ENCODE measurements around the gene ATG5.

The ATG5 gene

GRCh38 chr6:106215608-106216007, 110.0 kb downstream of the ATG5 start:
- no peak for DNase-seq

DNA sequence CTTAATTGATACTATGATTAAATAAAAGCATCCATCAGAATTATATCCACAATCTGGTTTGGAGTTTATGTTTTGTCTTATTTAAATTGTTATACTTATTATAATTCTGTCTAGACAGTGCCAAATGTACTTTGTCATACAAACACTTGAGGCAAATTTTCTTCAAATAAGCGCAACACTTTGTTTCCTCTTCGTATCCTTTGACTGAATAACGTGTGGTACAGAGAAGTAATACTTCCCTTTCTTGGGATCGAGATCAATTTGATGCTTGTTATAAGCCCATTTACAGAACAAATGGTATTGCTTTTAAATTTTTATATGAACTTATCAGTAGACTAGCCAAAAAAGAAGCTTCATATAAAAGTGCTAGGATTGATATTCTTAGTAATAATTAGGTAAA, 111.0 kb downstream of the ATG5 start:
- DNase-seq: no peak

DNA sequence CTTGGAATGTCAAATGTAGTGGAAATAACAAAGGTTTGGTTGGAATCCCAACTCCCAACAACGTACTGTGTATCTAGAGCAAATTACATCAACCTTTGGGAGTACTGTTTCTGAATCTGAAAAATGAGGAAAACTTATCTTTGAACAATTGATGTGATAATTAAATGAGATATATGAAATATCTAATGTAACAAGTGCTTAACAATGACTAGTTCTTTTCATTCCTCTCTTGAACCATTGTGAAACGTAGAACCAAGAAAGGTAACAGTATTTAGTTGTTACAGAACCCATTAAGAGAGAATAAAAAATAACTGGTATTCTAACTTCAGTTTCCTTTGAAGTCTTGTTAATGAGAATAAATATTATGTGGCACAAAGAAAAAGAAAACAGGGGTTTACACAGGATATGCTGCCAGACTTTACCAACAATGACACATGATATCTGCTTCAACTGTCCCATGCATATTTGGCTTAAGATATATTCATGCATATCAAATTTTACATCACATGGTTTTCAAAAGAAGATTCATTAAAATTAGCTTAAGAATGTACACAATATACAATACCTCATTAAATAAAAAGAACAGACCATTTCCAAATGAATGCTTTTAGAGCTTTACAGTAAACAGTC, 111.8 kb downstream of the ATG5 start:
- no peak for DNase-seq

DNA sequence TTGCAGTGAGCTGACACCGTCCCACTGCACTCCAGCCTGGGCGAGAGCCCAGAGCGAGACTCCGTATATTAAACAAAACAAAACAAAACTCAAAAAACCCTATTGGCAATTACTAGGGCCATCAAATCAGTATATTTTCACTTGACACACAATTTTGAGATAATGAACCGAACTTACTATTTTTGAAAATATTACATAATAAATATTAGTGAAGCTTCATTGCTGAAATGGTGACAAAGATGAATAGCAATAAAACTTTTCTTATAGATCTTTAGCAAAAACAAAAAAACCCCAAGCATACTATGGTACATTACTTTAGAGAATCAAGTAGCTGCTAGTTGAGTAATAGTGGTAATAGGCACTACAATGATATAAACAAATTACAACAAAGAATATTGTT, 113.0 kb downstream of the ATG5 start:
- no peak for DNase-seq

GRCh38 chr6:106206905-106207304, 118.7 kb downstream of the ATG5 start:
- no peak for DNase-seq

- no peak for DNase-seq
Measured at GRCh38 chr6:106204961-106205360, 120.6 kb downstream of the ATG5 start.

- DNase-seq: no peak
Measured at GRCh38 chr6:106199998-106200397, 125.6 kb downstream of the ATG5 start.

- DNase-seq: no peak
Measured at GRCh38 chr6:106199331-106199730, 126.2 kb downstream of the ATG5 start.

DNA sequence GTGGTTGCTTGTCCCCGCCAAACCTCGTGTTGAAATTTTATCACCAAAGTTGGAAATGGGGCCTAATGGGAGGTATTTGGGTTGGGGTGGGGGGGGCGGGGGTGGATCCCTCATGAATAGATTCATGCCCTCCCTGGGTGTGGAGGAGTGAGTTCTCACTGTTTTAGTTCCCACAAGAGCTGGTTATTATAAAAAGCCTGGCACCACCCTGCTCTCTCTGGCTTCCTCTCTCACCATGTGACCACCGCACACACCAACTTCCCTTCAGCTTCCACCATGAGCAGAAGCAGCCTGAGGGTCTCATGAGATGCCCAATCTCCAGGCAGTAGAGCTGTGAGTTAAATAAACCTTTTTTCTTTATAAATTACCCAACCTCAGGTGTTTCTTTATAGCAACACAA, 128.1 kb downstream of the ATG5 start:
- DNase-seq: no peak

GRCh38 chr6:106194949-106195921, 130.3 kb downstream of the ATG5 start:
- DNase-seq: no peak

GRCh38 chr6:106192824-106193223, 132.7 kb downstream of the ATG5 start:
- DNase-seq: no peak

DNA sequence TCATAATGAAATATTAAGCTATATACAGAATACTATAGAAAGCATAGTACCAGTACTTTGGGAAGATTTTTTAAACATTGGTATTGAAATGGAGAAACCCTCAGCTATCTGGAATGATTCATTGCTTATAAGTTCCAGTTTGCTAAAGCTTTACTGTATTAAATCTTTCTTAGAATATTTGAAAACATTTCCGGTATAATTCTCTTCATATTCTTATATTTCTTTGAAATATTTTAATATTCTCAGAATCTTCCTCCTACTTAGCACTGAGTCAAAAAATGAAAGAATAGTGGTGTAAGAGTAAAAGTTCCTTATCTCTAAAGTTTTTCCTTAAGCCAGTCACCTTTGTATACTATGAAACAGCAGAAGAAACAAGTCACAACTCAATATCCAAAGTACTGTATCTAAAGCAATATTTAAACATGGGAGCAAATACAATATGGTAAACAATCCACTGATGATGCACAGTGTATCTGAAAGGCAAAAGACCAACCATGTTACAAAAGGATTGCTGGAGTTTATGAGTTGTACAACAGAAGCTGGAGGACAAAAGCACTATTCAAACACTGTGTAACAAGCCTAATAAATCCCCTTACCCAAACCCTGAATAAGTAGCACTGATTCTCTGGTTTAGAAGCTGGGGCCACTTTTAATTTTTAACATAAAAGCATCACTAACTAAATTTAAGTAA, 137.3 kb downstream of the ATG5 start:
- no peak for DNase-seq

DNA sequence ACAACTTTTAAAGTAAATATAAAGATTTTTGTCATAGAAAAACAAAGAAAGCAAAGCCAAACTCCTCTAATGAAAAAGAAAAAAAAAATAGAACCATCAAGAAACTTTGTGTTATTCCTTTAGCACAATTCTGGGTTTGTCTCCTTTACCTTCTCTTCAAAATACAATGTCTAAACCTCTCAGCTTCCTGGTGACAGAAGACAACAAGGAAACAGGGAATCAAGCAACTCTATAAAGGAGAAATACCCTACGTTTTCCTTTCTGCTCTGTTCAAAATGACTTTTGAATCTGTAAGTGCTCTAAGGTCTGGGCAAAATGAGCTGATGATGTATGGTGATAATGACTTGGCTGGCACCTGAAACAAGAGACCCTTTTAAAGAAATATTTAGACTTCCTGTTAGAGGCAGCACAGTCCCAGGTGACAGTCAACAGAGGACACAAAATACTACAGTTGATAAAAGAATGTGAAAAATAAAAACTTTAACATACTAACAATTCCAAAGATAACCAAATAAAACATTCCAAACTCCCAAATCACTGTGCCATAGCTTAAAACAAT, 138.1 kb downstream of the ATG5 start:
- no peak for DNase-seq

- DNase-seq: no peak
Measured at GRCh38 chr6:106186714-106187113, 138.8 kb downstream of the ATG5 start.

GRCh38 chr6:106186172-106186571, 139.4 kb downstream of the ATG5 start:
- no peak for DNase-seq

DNA sequence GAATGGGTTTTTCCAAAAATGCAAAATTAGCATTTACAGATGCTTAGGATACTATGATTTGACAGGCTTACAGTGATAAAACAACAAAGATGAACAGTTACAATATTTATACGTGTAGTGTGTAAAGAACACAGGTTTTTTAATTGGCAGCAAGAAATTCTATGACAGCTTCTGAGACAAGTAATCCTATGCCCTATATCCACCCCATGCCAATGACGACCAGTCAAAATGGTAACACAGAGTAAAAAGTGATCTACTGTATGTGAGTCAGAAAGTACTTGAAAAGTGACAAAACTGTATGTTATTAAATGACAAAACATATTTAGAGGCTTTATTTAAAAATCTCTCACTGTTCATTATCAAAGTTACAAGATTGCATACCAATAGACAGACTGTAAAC, 139.9 kb downstream of the ATG5 start:
- DNase-seq: no peak

DNA sequence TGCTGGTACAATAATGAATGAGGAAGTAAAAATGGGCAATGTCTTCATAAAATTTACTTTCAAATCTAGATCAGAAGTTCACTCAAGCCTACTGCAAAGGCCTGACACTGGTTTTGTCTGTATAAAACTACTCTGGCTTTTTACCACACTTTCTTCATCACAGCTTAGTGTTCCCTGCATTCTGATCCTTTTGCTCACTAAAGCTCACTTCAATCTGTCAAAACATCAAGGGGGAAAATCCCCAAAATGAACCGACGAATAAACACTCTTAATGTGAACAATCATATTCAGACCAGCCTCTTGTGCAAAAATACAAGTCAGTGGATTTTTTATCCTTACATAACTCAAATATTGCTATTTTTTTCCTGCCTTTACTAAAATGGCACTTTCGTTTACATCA, 140.9 kb downstream of the ATG5 start:
- DNase-seq: no peak

GRCh38 chr6:106183430-106183829, 142.1 kb downstream of the ATG5 start:
- DNase-seq: no peak

GRCh38 chr6:106182455-106182854, 143.1 kb downstream of the ATG5 start:
- DNase-seq: no peak

DNA sequence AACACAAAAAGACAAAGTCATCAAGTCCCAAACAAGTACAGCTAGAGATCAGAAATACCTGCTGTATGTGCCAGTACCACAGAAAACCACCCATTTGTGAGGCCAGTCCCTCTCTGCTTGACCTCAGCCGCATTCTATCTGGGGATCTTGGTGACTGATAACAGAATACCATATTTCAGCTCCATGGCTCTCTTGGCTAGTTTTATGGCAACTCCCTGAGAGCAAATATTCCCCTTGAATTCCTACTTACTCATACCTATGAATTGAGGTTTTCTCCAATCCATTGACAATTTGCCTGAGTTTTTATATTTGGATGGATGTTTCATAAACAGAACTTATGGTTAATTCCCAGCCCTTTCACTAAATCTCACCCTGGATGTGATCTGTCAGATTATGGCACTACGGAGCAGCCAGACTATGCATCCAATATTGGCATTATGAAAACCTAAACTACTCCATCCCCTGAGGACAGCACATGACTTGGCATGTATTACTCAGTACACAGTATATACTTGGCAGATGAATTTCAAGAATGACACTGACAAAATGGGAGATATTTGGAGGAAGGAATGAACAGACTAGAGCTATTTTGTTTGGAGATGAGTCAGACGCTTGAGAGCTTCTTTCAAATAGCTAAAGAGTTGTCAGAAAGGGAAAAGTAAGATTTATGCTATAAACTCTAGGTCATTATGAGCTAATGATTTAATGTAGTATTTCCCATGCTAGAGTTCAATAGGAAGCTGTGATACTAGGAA, 143.7 kb downstream of the ATG5 start:
- DNase-seq: no peak

DNA sequence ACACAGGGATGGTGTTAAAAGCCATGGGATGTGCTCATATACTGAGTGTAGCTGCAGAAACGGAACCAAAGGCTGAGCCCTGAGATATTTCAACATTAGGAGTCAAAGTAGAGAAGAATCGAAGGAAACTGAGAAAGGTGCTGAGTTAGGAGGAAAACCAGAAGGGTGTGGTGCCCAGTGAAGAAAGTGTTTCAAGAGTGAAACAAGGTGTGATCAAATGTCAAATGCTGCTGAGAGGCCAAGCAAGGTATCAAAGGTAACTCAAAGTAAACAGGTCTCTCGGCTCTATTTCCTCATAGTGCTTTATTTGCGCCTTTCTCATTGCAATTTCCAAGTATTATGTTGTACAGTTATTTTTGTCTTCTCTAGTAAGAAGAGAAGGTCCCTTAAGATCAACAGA, 145.4 kb downstream of the ATG5 start:
- DNase-seq: no peak

DNA sequence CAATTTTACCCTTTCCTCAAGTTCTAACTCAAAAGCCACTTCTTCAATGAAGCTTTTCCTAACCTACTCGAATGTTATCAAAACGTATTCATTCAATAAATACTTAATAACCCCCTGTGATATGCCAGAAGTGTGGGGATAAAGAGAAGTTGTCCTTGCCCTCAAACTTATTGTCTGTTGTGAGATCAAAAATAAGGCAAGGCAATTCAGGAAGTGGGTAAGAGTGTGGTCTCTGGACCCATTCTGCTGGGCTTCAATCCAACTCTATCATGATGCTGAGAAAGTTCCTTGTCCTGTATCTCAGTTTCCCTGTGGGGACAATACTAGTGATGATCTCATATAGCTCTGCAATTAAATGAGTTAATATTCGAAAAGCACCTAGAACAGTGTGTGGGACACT, 146.7 kb downstream of the ATG5 start:
- DNase-seq: no peak

DNA sequence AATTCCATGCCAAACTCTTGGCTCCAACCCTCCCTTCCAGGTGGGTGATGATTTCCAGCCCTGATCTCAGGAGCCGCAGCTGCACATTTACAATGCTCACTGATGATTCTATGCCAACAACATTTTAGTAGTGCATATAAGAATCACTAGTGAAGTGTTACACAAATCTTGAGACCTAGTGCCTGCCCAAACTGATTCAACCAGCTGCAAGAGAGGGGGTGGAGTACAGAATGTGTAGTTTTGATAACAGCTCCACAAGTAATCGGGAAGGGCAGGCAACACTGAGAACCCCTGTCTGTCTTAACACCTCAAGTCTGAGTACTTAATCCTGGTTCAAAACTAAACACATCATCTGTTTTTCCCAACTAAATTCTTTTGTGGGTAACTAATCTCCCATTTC, 147.8 kb downstream of the ATG5 start:
- DNase-seq: no peak

All from stimulated activated CD4-positive, alpha-beta T cell treated with anti-CD3 and anti-CD28 coated beads, Interleukin-15, amount 100 ng/mL, for 24 hours (primary cell).